SK-N-SH treated with all-trans-retinoic acid at 6 μM for 48 hours (cell line): ENCODE data around the gene RNFT2.

ENCODE experiments used
- ATAC-seq: fragments of 200-7000 bp; cut with Tn5 transposase; 3 replicates; pipeline ENCODE4 v1.9.1; 2020; ENCODE audit warnings: mild to moderate bottlenecking, moderate library complexity
- BACH2 ChIP-seq: fragments of 250-450 bp; sonication (Bioruptor Pico); IDR thresholded peaks from 2 replicates; pipeline ENCODE4 v1.9.0; 2021; ENCODE audit warnings: mild to moderate bottlenecking, borderline replicate concordance
- CREB5 ChIP-seq: fragments of 250-450 bp; sonication (Bioruptor Pico); IDR thresholded peaks from 2 replicates; pipeline ENCODE4 v1.5.1; 2020; ENCODE audit warnings: low read depth, mild to moderate bottlenecking, moderate library complexity
- CSDC2 ChIP-seq: fragments of 250-450 bp; sonication (Bioruptor Pico); IDR thresholded peaks from 2 replicates; pipeline ENCODE4 v1.5.0; 2020; ENCODE audit warnings: mild to moderate bottlenecking, moderate library complexity
- CSRNP3 ChIP-seq: fragments of 250-450 bp; sonication (Bioruptor Pico); IDR thresholded peaks from 2 replicates; pipeline ENCODE4 v1.5.1; 2021; ENCODE audit warnings: mild to moderate bottlenecking, moderate library complexity
- ESRRG ChIP-seq: fragments of 250-450 bp; sonication (Bioruptor Pico); IDR thresholded peaks from 2 replicates; pipeline ENCODE4 v1.6.1; 2021; ENCODE audit warnings: mild to moderate bottlenecking
- GLIS3 ChIP-seq: fragments of 250-450 bp; sonication (Bioruptor Pico); IDR thresholded peaks from 2 replicates; pipeline ENCODE4 v1.5.0; 2020; ENCODE audit warnings: mild to moderate bottlenecking, moderate library complexity
- ISL1 ChIP-seq: fragments of 250-450 bp; sonication (Bioruptor Pico); IDR thresholded peaks from 2 replicates; pipeline ENCODE4 v2.1.2; 2022; ENCODE audit warnings: mild to moderate bottlenecking, moderate library complexity
- PATZ1 ChIP-seq: fragments of 250-450 bp; sonication (Bioruptor Pico); IDR thresholded peaks from 2 replicates; pipeline ENCODE4 v1.8.0; 2020; ENCODE audit warnings: mild to moderate bottlenecking, moderate library complexity, borderline replicate concordance
- POU6F1 ChIP-seq: fragments of 250-450 bp; sonication (Bioruptor Pico); IDR thresholded peaks from 2 replicates; pipeline ENCODE4 v1.8.0; 2021; ENCODE audit warnings: low read depth, mild to moderate bottlenecking, moderate library complexity, borderline replicate concordance
- PPARA ChIP-seq: fragments of 250-450 bp; sonication (Bioruptor Pico); IDR thresholded peaks from 2 replicates; pipeline ENCODE4 v1.5.0; 2020; ENCODE audit warnings: mild to moderate bottlenecking, borderline replicate concordance
- RARB ChIP-seq: fragments of 250-450 bp; sonication (Bioruptor Pico); IDR thresholded peaks from 2 replicates; pipeline ENCODE4 v1.8.0; 2021; ENCODE audit warnings: mild to moderate bottlenecking, moderate library complexity
- SNAI2 ChIP-seq: fragments of 250-450 bp; sonication (Bioruptor Pico); IDR thresholded peaks from 2 replicates; pipeline ENCODE4 v1.5.0; 2020; ENCODE audit warnings: mild to moderate bottlenecking, moderate library complexity
- TCF4 ChIP-seq: fragments of 250-450 bp; sonication (Bioruptor Pico); IDR thresholded peaks from 2 replicates; pipeline ENCODE4 v1.8.0; 2021; ENCODE audit warnings: mild to moderate bottlenecking, moderate library complexity, borderline replicate concordance
- TOX ChIP-seq: fragments of 250-450 bp; sonication (Bioruptor Pico); IDR thresholded peaks from 2 replicates; pipeline ENCODE4 v1.8.0; 2021; ENCODE audit warnings: mild to moderate bottlenecking, moderate library complexity, borderline replicate concordance
- TSHZ2 ChIP-seq: fragments of 250-450 bp; sonication (Bioruptor Pico); IDR thresholded peaks from 2 replicates; pipeline ENCODE4 v1.5.0; 2020; ENCODE audit warnings: mild to moderate bottlenecking, moderate library complexity
- ZFP3 ChIP-seq: fragments of 250-450 bp; sonication (Bioruptor Pico); IDR thresholded peaks from 2 replicates; pipeline ENCODE4 v1.5.0; 2020; ENCODE audit warnings: mild to moderate bottlenecking, moderate library complexity
- ZFP30 ChIP-seq: fragments of 450-650 bp; formaldehyde crosslinking; IDR thresholded peaks from 2 replicates; pipeline ENCODE4 v1.5.0; 2022; ENCODE audit warnings: mild to moderate bottlenecking, moderate library complexity
- ZNF565 ChIP-seq: fragments of 450-650 bp; formaldehyde crosslinking; conservative IDR thresholded peaks from 2 replicates; pipeline ENCODE4 v1.5.0; 2020; ENCODE audit warnings: low read depth, mild to moderate bottlenecking, moderate library complexity
- ZNF70 ChIP-seq: fragments of 450-650 bp; formaldehyde crosslinking; IDR thresholded peaks from 2 replicates; pipeline ENCODE4 v1.5.0; 2020; ENCODE audit warnings: mild to moderate bottlenecking, moderate library complexity
- ZNF8 ChIP-seq: fragments of 450-650 bp; formaldehyde crosslinking; IDR thresholded peaks from 2 replicates; pipeline ENCODE4 v1.5.0; 2020; ENCODE audit warnings: mild to moderate bottlenecking, moderate library complexity

The RNFT2 gene

GRCh38 chr12:116691205-116691604 lies 46.9 kb upstream of the RNFT2 start (continued):
- TF ChIP-seq TSHZ2 (CRISPR knock-in tag), result no peak
- TF ChIP-seq ZNF8 (CRISPR knock-in tag), result no peak
- TF ChIP-seq GLIS3 (CRISPR knock-in tag), result no peak
- no peak for TF ChIP-seq ZNF70 (CRISPR knock-in tag)
- TF ChIP-seq, all 23 proteins: peak for 0

GRCh38 chr12:116691636-116692035 lies 46.5 kb upstream of the RNFT2 start:
- no peak for TF ChIP-seq TCF4 (CRISPR knock-in tag)
- no peak for TF ChIP-seq ZNF70 (CRISPR knock-in tag)
- no peak for TF ChIP-seq CREB5
- TF ChIP-seq ZNF565 (CRISPR knock-in tag), result no peak
- no peak for TF ChIP-seq BACH2
- no peak for TF ChIP-seq ESRRG (CRISPR knock-in tag)
- TF ChIP-seq PPARA (CRISPR knock-in tag), result no peak
- no peak for TF ChIP-seq CSDC2
- TF ChIP-seq POU6F1 (CRISPR knock-in tag), result no peak
- no peak for TF ChIP-seq ZFP30
- TF ChIP-seq TOX (CRISPR knock-in tag), result no peak
- TF ChIP-seq ZNF8 (CRISPR knock-in tag), result no peak
- no peak for TF ChIP-seq CSRNP3 (CRISPR knock-in tag)
- no peak for TF ChIP-seq SNAI2 (CRISPR knock-in tag)
- no peak for TF ChIP-seq ZFP3 (CRISPR knock-in tag)
- no peak for TF ChIP-seq PATZ1 (CRISPR knock-in tag)
- TF ChIP-seq GLIS3 (CRISPR knock-in tag), result no peak
- no peak for ATAC-seq

- TF ChIP-seq GLIS3 (CRISPR knock-in tag), result no peak
- no peak for TF ChIP-seq CSRNP3 (CRISPR knock-in tag)
- no peak for TF ChIP-seq PPARA (CRISPR knock-in tag)
- no peak for TF ChIP-seq POU6F1 (CRISPR knock-in tag)
- TF ChIP-seq RARB (CRISPR knock-in tag), result no peak
- TF ChIP-seq ZNF8 (CRISPR knock-in tag), result no peak
- TF ChIP-seq ISL1 (CRISPR knock-in tag), result no peak
- ATAC-seq, result no peak
Observed at GRCh38 chr12:116692605-116693004, 45.5 kb upstream of the RNFT2 start.
